Endodermal cell (in vitro differentiated cells): Measurements from ENCODE around the gene NEB. TPM values are rescaled to one million over a fixed set of nuclear protein-coding genes. Genes with fewer than 3 reads are reported as not detected.

ENCODE experiments used
- DNase-seq: peaks from one replicate; pipeline ENCODE4 v3.0.0-alpha.2; 2017
- H3K27ac ChIP-seq: 2 replicates; pipeline ENCODE4 v1.5.1; 2013; ENCODE audit warnings: mild to moderate bottlenecking, low read depth, low read length, moderate library complexity
- H3K27me3 ChIP-seq: 2 replicates; pipeline ENCODE4 v1.6.1; 2013; ENCODE audit warnings: mild to moderate bottlenecking, low read length, moderate library complexity; ENCODE audit not compliant: insufficient read depth, control insufficient read depth, poor library complexity, severe bottlenecking
- H3K36me3 ChIP-seq: 2 replicates; pipeline ENCODE4 v1.7.0; 2013; ENCODE audit warnings: mild to moderate bottlenecking, low read length, moderate library complexity; ENCODE audit not compliant: control insufficient read depth, insufficient read depth
- H3K4me1 ChIP-seq: one replicate; pipeline ENCODE4 v1.7.0; 2013; ENCODE audit warnings: low read length; ENCODE audit not compliant: control insufficient read depth, insufficient read depth
- H3K4me3 ChIP-seq: 2 replicates; pipeline ENCODE4 v1.5.1; 2013; ENCODE audit warnings: mild to moderate bottlenecking, low read length, moderate library complexity
- H3K9ac ChIP-seq: 2 replicates; pipeline ENCODE4 v1.6.1; 2013; ENCODE audit warnings: mild to moderate bottlenecking, low read length, moderate library complexity; ENCODE audit not compliant: poor library complexity, severe bottlenecking; ENCODE audit errors: extremely low read depth
- H3K9me3 ChIP-seq: 2 replicates; pipeline ENCODE4 v1.6.1; 2013; ENCODE audit warnings: mild to moderate bottlenecking, low read length, moderate library complexity; ENCODE audit not compliant: control insufficient read depth
- H3K27ac Mint-ChIP-seq: 2 replicates; pipeline ENCODE4 v1.8.0; 2020; ENCODE audit warnings: mixed read lengths
- H3K27me3 Mint-ChIP-seq: 2 replicates; pipeline ENCODE4 v1.8.0; 2021; ENCODE audit warnings: mild to moderate bottlenecking, mixed read lengths; ENCODE audit not compliant: insufficient read depth
- H3K36me3 Mint-ChIP-seq: 2 replicates; pipeline ENCODE4 v1.8.0; 2020; ENCODE audit warnings: low read depth, mixed read lengths
- H3K4me1 Mint-ChIP-seq: 2 replicates; pipeline ENCODE4 v1.8.0; 2020; ENCODE audit warnings: mixed read lengths
- H3K4me3 Mint-ChIP-seq: 2 replicates; pipeline ENCODE4 v1.8.0; 2020; ENCODE audit warnings: mild to moderate bottlenecking, moderate library complexity, mixed read lengths
- H3K9me3 Mint-ChIP-seq: 2 replicates; pipeline ENCODE4 v1.8.0; 2020; ENCODE audit warnings: mild to moderate bottlenecking, mixed read lengths
- CTCF ChIP-seq: fragments of 200-600 bp; sonication (generic); conservative IDR thresholded peaks from 2 replicates; pipeline ENCODE4 v1.5.0; 2021; ENCODE audit warnings: antibody characterized with exemption, mild to moderate bottlenecking
- WGBS, 2 experiments: methylation state at CpG; one replicate each; pipeline versions ENCODE4 v1.1.5 to v1.1.7; 2013; ENCODE audit warnings: missing lambda C conversion rate in 2 of 2, mixed read lengths in 1 of 2; ENCODE audit not compliant: insufficient coverage in 1 of 2, insufficient read length in 1 of 2; 5-methylcytosine and 5-hydroxymethylcytosine counted together
- total RNA-seq, 2 donors: library from RNA; stranded (reverse); fragmentation: NEBNext Ultra II Directional in 1 of 2; extraction: Animal tissue kit (Norgen Biotek cat#: 25700) in 1 of 2; gene quantifications; 2 replicates in 1 of 2; 3 replicates in 1 of 2; pipeline ENCODE4 v1.2.1, GENCODE V29; 2021

Gene NEB
- total RNA-seq, 2 donors from 2014 or later, result 4.4 to 5.4 TPM

- H3K9me3 ChIP-seq, result no peaks in the 10 kb centered on the region
- no peaks in the 10 kb centered on the region for H3K9me3 Mint-ChIP-seq
- H3K4me3 Mint-ChIP-seq, result no peak overlapping the region
- H3K27ac ChIP-seq, result no peak overlapping the region
- no peaks in the 10 kb centered on the region for H3K27me3 Mint-ChIP-seq
- no peaks in the 10 kb centered on the region for H3K4me1 ChIP-seq
- no peaks in the 10 kb centered on the region for H3K27me3 ChIP-seq
- H3K4me3 ChIP-seq, result no peak overlapping the region
- H3K36me3 Mint-ChIP-seq, result peaks cover 74% of the 10 kb centered on the region
- no peak overlapping the region for H3K9ac ChIP-seq
- H3K4me1 Mint-ChIP-seq, result no peaks in the 10 kb centered on the region
- no peak for DNase-seq
- peak; percentile 83 for TF ChIP-seq CTCF
- peaks cover 94% of the 10 kb centered on the region for H3K36me3 ChIP-seq
- no peak overlapping the region for H3K27ac Mint-ChIP-seq
- 99 to 100% methylated on average over 2 to 3 of the region's 3 CpGs for WGBS, 2 experiments
These were observed 296.6 kb downstream of the NEB start for GRCh38 chr2:151437630-151438029.

Other genes with a start within 250 kb of the NEB start
- 10 to 100 TPM; 72.2 to 77.1 TPM for gene ARL5A, start 93.9 kb upstream of the NEB start, total RNA-seq